HUES64 (cell line): Measurements from ENCODE around the gene CDC14B.
"Not testable (repeated sequence)": the region's sequence is repeated elsewhere in the genome, so short reads cannot be mapped to it uniquely, and the experiment has no call there.

Source experiments
- H3K27ac ChIP-seq: 2 replicates; pipeline ENCODE4 v1.7.0; 2013; ENCODE audit warnings: low read depth, low read length, inconsistent platforms
- H3K27me3 ChIP-seq: 2 replicates; pipeline ENCODE4 v1.6.1; 2013; ENCODE audit warnings: mild to moderate bottlenecking, low read length; ENCODE audit not compliant: insufficient read depth
- H3K36me3 ChIP-seq: 2 replicates; pipeline ENCODE4 v1.6.1; 2013; ENCODE audit warnings: mild to moderate bottlenecking, low read length; ENCODE audit not compliant: insufficient read depth
- H3K4me1 ChIP-seq: 2 replicates; pipeline ENCODE4 v1.6.1; 2013; ENCODE audit warnings: mild to moderate bottlenecking, low read length, moderate library complexity; ENCODE audit not compliant: insufficient read depth
- H3K4me3 ChIP-seq: 2 replicates; pipeline ENCODE4 v1.5.1; 2013; ENCODE audit warnings: mild to moderate bottlenecking, low read length, moderate library complexity
- H3K9ac ChIP-seq: 2 replicates; pipeline ENCODE4 v1.6.1; 2013; ENCODE audit warnings: mild to moderate bottlenecking, low read depth, low read length
- H3K9me3 ChIP-seq: 2 replicates; pipeline ENCODE4 v1.6.1; 2013; ENCODE audit warnings: low read depth, low read length; ENCODE audit not compliant: insufficient read depth
- WGBS: fragments of 150-250, 120-280 bp; methylation state at CpG from one replicate; pipeline ENCODE4 v1.1.7; 2013; ENCODE audit warnings: missing lambda C conversion rate; 5-methylcytosine and 5-hydroxymethylcytosine counted together

The CDC14B gene

GRCh38 chr9:96509848-96510247, 109.8 kb downstream of the CDC14B start:
- Histone ChIP-seq H3K9me3 (no peaks in the 10 kb centered on the region), H3K4me3 (no peak overlapping the region), H3K9ac (peak overlapping the region; percentile 23; the same call in 1 of the 2 replicates), H3K36me3 (peaks cover 34% of the 10 kb centered on the region), H3K27me3 (no peaks in the 10 kb centered on the region), H3K27ac (peak overlapping the region; percentile 80), H3K4me1 (peaks cover 12% of the 10 kb centered on the region)
- WGBS = 74% methylated on average over 2 of the region's 2 CpGs

DNA sequence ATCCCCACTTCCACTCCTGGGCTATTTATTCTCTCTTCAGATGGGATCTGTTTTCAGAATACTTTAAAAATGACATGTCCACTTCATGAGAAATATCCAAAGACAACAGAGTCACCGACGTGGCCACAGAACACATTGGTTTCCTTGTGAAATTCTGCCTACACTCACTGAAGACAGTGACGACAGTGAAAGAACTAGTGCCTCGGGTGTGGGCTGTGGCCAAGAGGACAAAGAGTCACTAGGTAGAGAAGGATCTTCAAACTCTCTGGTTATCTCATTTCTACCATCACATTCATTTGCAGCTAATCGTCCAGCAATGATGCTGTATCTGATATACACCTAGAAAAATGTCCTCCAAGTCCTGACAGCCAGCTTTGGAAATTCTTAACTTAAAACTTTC, 110.6 kb downstream of the CDC14B start:
- Histone ChIP-seq H3K4me3 (no peak overlapping the region), H3K36me3 (peaks cover 26% of the 10 kb centered on the region), H3K27me3 (no peaks in the 10 kb centered on the region), H3K9me3 (no peaks in the 10 kb centered on the region), H3K27ac (no peak overlapping the region), H3K9ac (no peak overlapping the region; the same call in 1 of the 2 replicates), H3K4me1 (peaks cover 12% of the 10 kb centered on the region)
- 92% methylated on average over 5 of the region's 5 CpGs for WGBS

- Histone ChIP-seq H3K36me3 (peaks cover 20% of the 10 kb centered on the region), H3K4me1 (peaks cover 18% of the 10 kb centered on the region)
- whole genome bisulfite sequencing = 94% methylated on average over 14 of the region's 14 CpGs
These were observed 111.3 kb downstream of the CDC14B start for GRCh38 chr9:96508227-96508940.

GRCh38 chr9:96505316-96505991, 114.2 kb downstream of the CDC14B start:
- H3K4me1 ChIP-seq = peaks cover 34% of the 10 kb centered on the region
- H3K4me3 ChIP-seq = no peak overlapping the region
- H3K27ac ChIP-seq = no peak overlapping the region
- H3K36me3 ChIP-seq = peaks cover 10% of the 10 kb centered on the region; the same call in 1 of the 2 replicates
- WGBS = 95% methylated on average over 13 of the region's 13 CpGs
- no peaks in the 10 kb centered on the region for H3K27me3 ChIP-seq
- no peaks in the 10 kb centered on the region for H3K9me3 ChIP-seq
- H3K9ac ChIP-seq = no peak overlapping the region

More at GRCh38 chr9:96508227-96508940, 111.3 kb downstream of the CDC14B start:
- no peak overlapping the region for H3K9ac ChIP-seq
- no peak overlapping the region for H3K4me3 ChIP-seq
- no peaks in the 10 kb centered on the region for H3K27me3 ChIP-seq
- H3K9me3 ChIP-seq = no peaks in the 10 kb centered on the region
- H3K27ac ChIP-seq = no peak overlapping the region

DNA sequence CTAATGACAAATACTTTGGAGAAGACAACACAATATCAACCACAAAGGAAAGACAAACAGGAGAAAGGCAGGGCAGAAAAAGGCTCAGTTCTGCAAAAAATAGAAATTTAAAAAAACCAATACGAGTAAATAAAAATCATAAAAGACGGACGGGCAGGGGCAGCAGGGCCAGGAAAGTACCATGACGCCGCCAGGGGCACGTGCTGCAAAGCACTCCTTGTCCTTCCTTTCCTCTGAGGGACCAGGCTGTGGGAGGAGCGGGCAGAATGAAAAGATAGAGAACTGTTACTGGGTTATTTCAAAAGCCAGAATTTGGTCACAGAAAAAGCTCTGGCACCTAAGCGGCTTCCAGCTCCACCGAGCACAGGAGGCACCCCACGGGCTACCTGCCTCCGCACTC, 115.7 kb downstream of the CDC14B start:
- Histone ChIP-seq H3K36me3 (0 out of 2 replicates have a peak, but pooled peaks cover 5% of the 10 kb centered on the region), H3K4me1 (peaks cover 22% of the 10 kb centered on the region), H3K4me3 (no peak overlapping the region), H3K27me3 (no peaks in the 10 kb centered on the region), H3K9me3 (no peaks in the 10 kb centered on the region), H3K27ac (no peak overlapping the region), H3K9ac (no peak overlapping the region)
- 91% methylated on average over 11 of the region's 11 CpGs for WGBS

GRCh38 chr9:96503374-96503748, 116.3 kb downstream of the CDC14B start:
- H3K36me3 ChIP-seq, H3K27me3 ChIP-seq, H3K9ac ChIP-seq, H3K27ac ChIP-seq, H3K4me3 ChIP-seq, H3K9me3 ChIP-seq: not testable (repeated sequence)
- peaks cover 22% of the 10 kb centered on the region for H3K4me1 ChIP-seq

GRCh38 chr9:96502539-96503373, 116.9 kb downstream of the CDC14B start:
- Histone ChIP-seq H3K4me1 (peaks cover 22% of the 10 kb centered on the region), H3K36me3 (0 out of 2 replicates have a peak, but pooled peaks cover 3% of the 10 kb centered on the region), H3K27ac (no peak overlapping the region), H3K9ac (no peak overlapping the region), H3K27me3 (no peaks in the 10 kb centered on the region), H3K4me3 (no peak overlapping the region), H3K9me3 (no peaks in the 10 kb centered on the region)
- 91% methylated on average over 6 of the region's 6 CpGs for WGBS

- 97% methylated on average over 15 of the region's 15 CpGs for WGBS
- Histone ChIP-seq H3K27me3 (no peaks in the 10 kb centered on the region), H3K9me3 (no peaks in the 10 kb centered on the region), H3K4me3 (no peak overlapping the region), H3K4me1 (peaks cover 22% of the 10 kb centered on the region), H3K9ac (no peak overlapping the region), H3K27ac (no peak overlapping the region), H3K36me3 (0 out of 2 replicates have a peak, but pooled peaks cover 3% of the 10 kb centered on the region)
These were observed 117.8 kb downstream of the CDC14B start for GRCh38 chr9:96501633-96502538.

DNA sequence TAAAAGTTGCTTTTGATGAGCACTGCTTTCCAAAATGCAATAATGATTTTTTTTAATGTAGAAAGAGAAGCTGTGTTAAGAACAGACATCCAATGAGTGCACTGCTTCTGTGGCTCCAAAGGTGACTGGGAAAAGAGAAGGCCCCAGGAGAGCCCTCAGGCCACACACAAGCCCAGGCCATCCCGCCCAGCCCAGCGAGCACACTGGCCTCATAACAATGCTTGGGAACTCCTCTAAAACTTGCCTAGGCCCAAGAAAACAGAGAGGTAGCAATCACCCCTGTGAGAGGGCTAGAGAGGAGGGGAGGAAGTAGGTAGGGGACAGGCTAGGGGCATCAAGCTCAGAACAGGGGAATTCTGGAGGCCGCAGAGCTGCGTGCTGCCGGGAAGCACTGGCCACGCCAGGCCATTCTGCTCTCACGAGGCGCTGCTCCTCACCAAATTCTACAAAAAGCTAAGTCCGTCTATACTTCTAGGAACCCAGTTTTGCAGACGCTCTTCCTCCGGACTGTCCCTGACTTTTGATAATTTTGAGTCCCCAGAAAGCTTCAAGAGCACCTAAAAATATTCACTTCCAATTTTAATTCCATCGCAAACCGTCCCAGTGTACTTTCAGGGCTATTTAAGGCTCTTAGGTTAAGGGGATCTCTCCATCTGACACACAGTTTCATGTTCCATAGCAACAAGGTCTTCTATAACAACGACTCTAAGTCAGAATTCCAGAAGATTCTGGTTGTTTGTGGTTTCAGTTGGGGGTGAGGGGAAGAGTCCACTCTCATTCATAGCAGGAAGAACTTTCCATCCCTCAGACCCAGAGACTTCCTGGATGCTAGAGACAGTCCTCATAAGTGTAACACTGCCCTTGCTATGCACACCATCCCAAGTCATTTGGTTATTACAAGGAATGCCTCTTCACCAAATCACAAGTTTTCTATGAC, 118.7 kb downstream of the CDC14B start:
- Histone ChIP-seq H3K36me3 (0 out of 2 replicates have a peak, but pooled peaks cover 2% of the 10 kb centered on the region), H3K9me3 (no peaks in the 10 kb centered on the region), H3K27me3 (no peaks in the 10 kb centered on the region), H3K9ac (no peak overlapping the region), H3K4me3 (no peak overlapping the region), H3K4me1 (peaks cover 22% of the 10 kb centered on the region), H3K27ac (no peak overlapping the region)
- WGBS = 89% methylated on average over 13 of the region's 14 CpGs
